Neutrophil (primary cell): ENCODE results near the gene CHST9.

Experiments
- H3K27ac ChIP-seq: fragments of 200-600 bp; sonication (generic); 2 replicates; pipeline ENCODE4 v1.5.1; 2016; ENCODE audit warnings: mild to moderate bottlenecking, moderate library complexity
- H3K27me3 ChIP-seq: fragments of 200-600 bp; sonication (generic); 2 replicates; pipeline ENCODE4 v1.6.0; 2016; ENCODE audit warnings: mild to moderate bottlenecking
- H3K36me3 ChIP-seq: fragments of 200-600 bp; sonication (generic); 2 replicates; pipeline ENCODE4 v1.5.1; 2017
- H3K4me1 ChIP-seq, 2 experiments: fragments of 200-600 bp in 1 of 2; sonication (generic) in 1 of 2; 1 replicate in 1 of 2; 2 replicates in 1 of 2; pipeline versions ENCODE4 v1.5.1 to v1.6.1; 2013 to 2016; ENCODE audit warnings: low read depth in 1 of 2, low read length in 1 of 2, mild to moderate bottlenecking in 1 of 2, moderate library complexity in 1 of 2; ENCODE audit not compliant: control insufficient read depth in 1 of 2, insufficient read depth in 1 of 2
- H3K4me3 ChIP-seq, 2 experiments: fragments of 200-600 bp in 1 of 2; sonication (generic) in 1 of 2; 1 replicate in 1 of 2; 2 replicates in 1 of 2; pipeline ENCODE4 v1.5.1; 2013 to 2016; ENCODE audit warnings: low read depth in 1 of 2, low read length in 1 of 2, mild to moderate bottlenecking in 1 of 2, moderate library complexity in 1 of 2
- H3K9me3 ChIP-seq: fragments of 200-600 bp; sonication (generic); 2 replicates; pipeline ENCODE4 v1.5.1; 2016
- CTCF ChIP-seq: fragments of 200-600 bp; sonication (generic); IDR thresholded peaks from 2 replicates; pipeline ENCODE4 v1.5.1; 2016; ENCODE audit warnings: antibody characterized with exemption

The CHST9 gene

GRCh38 chr18:26956863-26957262 lies 228.2 kb downstream of the CHST9 start:
- H3K36me3 ChIP-seq = no peaks in the 10 kb centered on the region
- H3K27ac ChIP-seq = no peak overlapping the region
- H3K4me3 ChIP-seq = no peak overlapping the region
- H3K9me3 ChIP-seq = no peaks in the 10 kb centered on the region
- H3K4me1 ChIP-seq = no peaks in the 10 kb centered on the region
- no peak for TF ChIP-seq CTCF
- no peaks in the 10 kb centered on the region for H3K27me3 ChIP-seq

GRCh38 chr18:26948703-26949102 lies 236.4 kb downstream of the CHST9 start:
- H3K4me1 ChIP-seq = no peaks in the 10 kb centered on the region
- TF ChIP-seq CTCF = no peak
- no peak overlapping the region for H3K27ac ChIP-seq
- H3K27me3 ChIP-seq = no peaks in the 10 kb centered on the region
- H3K36me3 ChIP-seq = no peaks in the 10 kb centered on the region
- no peak overlapping the region for H3K4me3 ChIP-seq
- H3K9me3 ChIP-seq = no peaks in the 10 kb centered on the region

- no peaks in the 10 kb centered on the region for H3K27me3 ChIP-seq
- H3K9me3 ChIP-seq = no peaks in the 10 kb centered on the region
- no peak for TF ChIP-seq CTCF
- no peaks in the 10 kb centered on the region for H3K36me3 ChIP-seq
- H3K4me1 ChIP-seq = no peaks in the 10 kb centered on the region
- no peak overlapping the region for H3K4me3 ChIP-seq
- H3K27ac ChIP-seq = no peak overlapping the region
Measured at GRCh38 chr18:26943906-26944305, 241.2 kb downstream of the CHST9 start.

GRCh38 chr18:26941584-26941983 lies 243.5 kb downstream of the CHST9 start:
- no peak for TF ChIP-seq CTCF
- no peak overlapping the region for H3K27ac ChIP-seq
- H3K4me1 ChIP-seq = no peaks in the 10 kb centered on the region
- H3K4me3 ChIP-seq = no peak overlapping the region
- H3K36me3 ChIP-seq = no peaks in the 10 kb centered on the region
- no peaks in the 10 kb centered on the region for H3K9me3 ChIP-seq
- no peaks in the 10 kb centered on the region for H3K27me3 ChIP-seq

- H3K4me3 ChIP-seq = no peak overlapping the region
- H3K4me1 ChIP-seq = no peaks in the 10 kb centered on the region
- TF ChIP-seq CTCF = no peak
- no peak overlapping the region for H3K27ac ChIP-seq
- no peaks in the 10 kb centered on the region for H3K9me3 ChIP-seq
- H3K36me3 ChIP-seq = no peaks in the 10 kb centered on the region
- no peaks in the 10 kb centered on the region for H3K27me3 ChIP-seq
Measured at GRCh38 chr18:26940744-26941398, 244.2 kb downstream of the CHST9 start.
